GM12878 (cell line): ENCODE results near the gene LOXL3. TPM values are rescaled to one million over a fixed set of nuclear protein-coding genes. Genes with fewer than 3 reads are reported as not detected.

Source experiments
- ATAC-seq: fragments of 200-7000 bp; cut with Tn5 transposase; 3 replicates; pipeline ENCODE4 v1.9.1; 2020; ENCODE audit warnings: mild to moderate bottlenecking, moderate library complexity
- BruUV-seq: library from RNA; stranded (reverse); fragments of 400-500 nt; replicated peaks from 2 replicates; lab custom pipeline; 2021; lab: Mats Ljungman, UMichigan
- CTCF ChIA-PET: fragments of 300-600 bp; sonication (Branson Sonifier 250); formaldehyde crosslinking; extraction: SDS; loops from one replicate; lab custom pipeline; 2021; ENCODE audit warnings: inconsistent platforms; lab: Yijun Ruan, JAX
- POLR2A ChIA-PET: fragments of 350-600 bp; formaldehyde crosslinking; extraction: SDS; loops from one replicate; lab custom pipeline; 2021; ENCODE audit warnings: inconsistent platforms; lab: Charles Lee
- RAD21 ChIA-PET: fragments of 300-600 bp; sonication (Branson Sonifier 250); formaldehyde crosslinking; loops from one replicate; lab custom pipeline; 2023; ENCODE audit warnings: antibody characterized with exemption; ENCODE audit not compliant: unreplicated experiment; lab: Charles Lee
- SMC1A ChIA-PET: fragments of 300-600 bp; sonication (Branson Sonifier 250); formaldehyde crosslinking; loops from one replicate; lab custom pipeline; 2023; ENCODE audit not compliant: unreplicated experiment, uncharacterized antibody; lab: Charles Lee
- DNase-seq: peaks from one replicate; pipeline ENCODE4 v3.0.0-alpha.2; 2011; ENCODE audit warnings: low read depth, low spot score
- FAIRE-seq: peaks from 3 replicates; lab custom pipeline; 2011; peaks lifted over from hg19 to GRCh38; lab: Jason Lieb, UNC
- H2AFZ ChIP-seq: 2 replicates; pipeline ENCODE4 v1.6.0; 2011; ENCODE audit warnings: low read depth, low read length, control low read depth; ENCODE audit not compliant: control insufficient read depth
- H3K27ac ChIP-seq: 2 replicates; pipeline ENCODE4 v1.5.1; 2011; ENCODE audit warnings: control low read depth; ENCODE audit not compliant: control insufficient read depth, insufficient read depth
- H3K27me3 ChIP-seq, 2 experiments: replicated peaks in 1 of 2; 2 replicates each; pipeline versions ENCODE4 v1.6.0 to v1.6.1; 2011; ENCODE audit warnings: low read length in 1 of 2; ENCODE audit not compliant: control insufficient read depth in 2 of 2, insufficient read depth in 2 of 2
- H3K36me3 ChIP-seq, 2 experiments: 2 replicates each; pipeline ENCODE4 v1.5.1; 2011; ENCODE audit warnings: low read length in 1 of 2; ENCODE audit not compliant: control insufficient read depth in 2 of 2, insufficient read depth in 2 of 2
- H3K4me1 ChIP-seq: 2 replicates; pipeline ENCODE4 v1.6.1; 2011; ENCODE audit warnings: mild to moderate bottlenecking, low read length, moderate library complexity, mixed read lengths; ENCODE audit not compliant: control insufficient read depth, insufficient read depth
- H3K4me2 ChIP-seq: 2 replicates; pipeline ENCODE4 v1.6.0; 2011; ENCODE audit warnings: control low read depth; ENCODE audit not compliant: control insufficient read depth, insufficient read depth
- H3K4me3 ChIP-seq: fragments of 200-600 bp; sonication (generic); 2 replicates; pipeline ENCODE4 v1.5.1; 2016
- H3K79me2 ChIP-seq: 2 replicates; pipeline ENCODE4 v1.6.0; 2011; ENCODE audit warnings: low read length; ENCODE audit not compliant: control insufficient read depth, insufficient read depth
- H3K9ac ChIP-seq: 2 replicates; pipeline ENCODE4 v1.8.0; 2011; ENCODE audit warnings: low read length, control low read depth, mixed read lengths; ENCODE audit not compliant: control insufficient read depth, insufficient read depth
- H3K9me3 ChIP-seq: replicated peaks from 3 replicates; pipeline ENCODE4 v1.5.1; 2011; ENCODE audit warnings: mild to moderate bottlenecking, low read length; ENCODE audit not compliant: control insufficient read depth, insufficient read depth
- H4K20me1 ChIP-seq: 2 replicates; pipeline ENCODE4 v1.6.0; 2011; ENCODE audit not compliant: control insufficient read depth, insufficient read depth
- CBX5 ChIP-seq: sonication (generic); IDR thresholded peaks from 2 replicates; pipeline ENCODE4 v1.6.1; 2016; ENCODE audit warnings: low read depth, moderate library complexity, mild to moderate bottlenecking, inconsistent platforms
- EED ChIP-seq: sonication (generic); IDR thresholded peaks from 2 replicates; pipeline ENCODE4 v1.6.1; 2016; ENCODE audit warnings: antibody characterized with exemption, low read depth
- ETV6 ChIP-seq, 2 experiments: fragments of 450-650 bp in 1 of 2; IDR thresholded peaks in 1 of 2; conservative IDR thresholded peaks in 1 of 2; 2 replicates each; pipeline ENCODE4 v1.6.1; 2014; ENCODE audit warnings: antibody characterized with exemption in 1 of 2, borderline replicate concordance in 1 of 2, low read depth in 1 of 2, mild to moderate bottlenecking in 1 of 2, moderate library complexity in 1 of 2
- IKZF1 ChIP-seq: fragments of 450-650 bp; conservative IDR thresholded peaks from 2 replicates; pipeline ENCODE4 v1.6.1; 2017; ENCODE audit warnings: antibody characterized with exemption, mild to moderate bottlenecking
- IKZF2 ChIP-seq, 2 experiments: fragments of 450-650 bp; IDR thresholded peaks; 2 replicates each; pipeline ENCODE4 v1.6.1; 2017; ENCODE audit warnings: mild to moderate bottlenecking in 2 of 2, moderate library complexity in 2 of 2
- RELA ChIP-seq: fragments of 450-650 bp; IDR thresholded peaks from 2 replicates; pipeline ENCODE4 v1.8.0; 2014; ENCODE audit warnings: borderline replicate concordance; ENCODE audit not compliant: partially characterized antibody
- RFX5 ChIP-seq: IDR thresholded peaks from 2 replicates; pipeline ENCODE4 v1.6.1; 2011; ENCODE audit warnings: low read depth, low read length, improper control_type of control experiment
- SPI1 ChIP-seq: IDR thresholded peaks from 2 replicates; pipeline ENCODE4 v1.6.1; 2011; ENCODE audit warnings: low read depth, mild to moderate bottlenecking, low read length, moderate library complexity, borderline replicate concordance; ENCODE audit not compliant: insufficient read depth
- SUPT20H ChIP-seq: IDR thresholded peaks from 2 replicates; pipeline ENCODE4 v1.6.1; 2011; ENCODE audit warnings: low read depth, mild to moderate bottlenecking, low read length, moderate library complexity, borderline replicate concordance; ENCODE audit not compliant: control insufficient read depth
- SUZ12 ChIP-seq: fragments of 200-600 bp; sonication (generic); IDR thresholded peaks from one replicate; pipeline ENCODE4 v1.6.1; 2018; ENCODE audit warnings: antibody characterized with exemption, mild to moderate bottlenecking; ENCODE audit not compliant: unreplicated experiment
- TAF1 ChIP-seq: IDR thresholded peaks from 2 replicates; pipeline ENCODE4 v1.6.1; 2011; ENCODE audit warnings: mild to moderate bottlenecking, low read depth, low read length, borderline replicate concordance
- WRNIP1 ChIP-seq: IDR thresholded peaks from 2 replicates; pipeline ENCODE4 v1.6.1; 2011; ENCODE audit warnings: low read depth, low read length, improper control_type of control experiment, borderline replicate concordance
- ZBTB40 ChIP-seq: fragments of 450-650 bp; IDR thresholded peaks from 2 replicates; pipeline ENCODE4 v1.6.1; 2016; ENCODE audit warnings: mild to moderate bottlenecking, moderate library complexity, borderline replicate concordance
- ZNF687 ChIP-seq: fragments of 450-650 bp; IDR thresholded peaks from 2 replicates; pipeline ENCODE4 v1.6.1; 2017; ENCODE audit warnings: mild to moderate bottlenecking, moderate library complexity
- WGBS: methylation state at CpG from one replicate; pipeline ENCODE4 v1.1.6; 2016; ENCODE audit warnings: low lambda C conversion rate; ENCODE audit not compliant: insufficient replicate concordance, insufficient coverage; ENCODE audit errors: missing lambda C conversion rate; 5-methylcytosine and 5-hydroxymethylcytosine counted together
- in situ Hi-C: fragments of 300-500 bp; cut with MboI; formaldehyde crosslinking; loops from 9 replicates; pipeline ENCODE4 v1.14.3; 2018; ENCODE audit warnings: mixed read lengths
- intact Hi-C: fragments of 100-400 bp; cut with micrococcal nuclease; formaldehyde crosslinking; loops from one replicate; pipeline ENCODE4 v1.14.2; 2022; ENCODE audit not compliant: unreplicated experiment
- polyA plus RNA-seq, 11 experiments: library from polyadenylated mRNA; depleted of rRNA in 4 of 11; unstranded in 6 of 11; stranded (reverse) in 5 of 11; fragments of >200 nt; fragmentation: Nextera tagmentation in 4 of 11; fragmentation: Illumina TruSeq in 1 of 11; extraction: Ambion mirVana in 4 of 11; extraction: Trizol in 1 of 11; gene quantifications; 1 replicate in 1 of 11; 2 replicates in 10 of 11; pipeline versions ENCODE4 v1.2.1 to v1.2.3, GENCODE V29; 2011 to 2016; ENCODE audit warnings: inconsistent platforms in 2 of 11, missing spikeins in 2 of 11, low read depth in 1 of 11
- total RNA-seq, 4 experiments: library from RNA; depleted of rRNA in 3 of 4; stranded (reverse); fragments of >200 nt in 3 of 4; fragmentation: Illumina TruSeq in 1 of 4; extraction: Trizol in 1 of 4; gene quantifications; 2 replicates each; pipeline versions ENCODE4 v1.2.1 to v1.2.3, GENCODE V29; 2013 to 2021

Gene LOXL3
- total and polyA plus RNA-seq, 10 of the 15 experiments (the other 5 are each of a cell fraction or from before 2014, with no cell fraction given): 6.2 to 40.9 (median 23.3) TPM

GRCh38 chr2:74593826-74594772 lies 40.4 kb upstream of the LOXL3 start:
- Histone ChIP-seq H3K36me3 (no peaks in the 10 kb centered on the region), H3K27me3 (no peaks in the 10 kb centered on the region), H3K4me2 (no peak overlapping the region), H3K4me1 (no peaks in the 10 kb centered on the region), H3K9me3 (no peaks in the 10 kb centered on the region), H4K20me1 (no peaks in the 10 kb centered on the region), H3K79me2 (no peaks in the 10 kb centered on the region), H3K27ac (no peak overlapping the region), H3K4me3 (no peak overlapping the region), H2AFZ (no peak overlapping the region), H3K9ac (no peak overlapping the region)
- intact Hi-C loops: no loop called here
- DNase-seq (no peak), FAIRE-seq (no peak), ATAC-seq (no peak)
- ChIA-PET SMC1A (interaction anchor here (1.0 to 1.2 kb wide), 2 partner anchors 9 to 62 kb away, joined by 3 read pairs; no protein-coding TSS in a partner anchor), RAD21 (interaction anchor here (1.6 kb wide), 1 partner anchor 10 kb away, joined by 5 read pairs; no protein-coding TSS in a partner anchor), POLR2A (no interaction called here), CTCF (interaction anchor here (0.6 to 12.8 kb wide), 5 partner anchors 10 to 281 kb away, joined by 3 to 280 read pairs (median 4); partner anchors contain the start of genes CCDC142 and TTC31)
- no TSS peak for BruUV-seq
- in situ Hi-C loops: loop anchor here (10.0 kb wide), 1 partner anchor 349 kb away; no protein-coding TSS in a partner anchor
- WGBS: 34% methylated on average over 4 of the region's 4 CpGs
- TF ChIP-seq TAF1 (no peak), CBX5 (no peak), SUPT20H (no peak), ZBTB40 (no peak), EED (no peak), RFX5 (no peak), ETV6 (conservative IDR thresholded peaks at IDR 0.05 in 1 of 2, IDR thresholded peaks at IDR 0.05 in 1 of 2; ENCODE audit: borderline replicate concordance in 1 of 2, low read depth in 1 of 2) (no peak), IKZF2 (IDR thresholded peaks at IDR 0.05) (no peak), SPI1 (no peak), WRNIP1 (no peak), ZNF687 (no peak), SUZ12 (no peak), RELA (no peak), IKZF1 (no peak)
